Nephron (organoid): Measurements from ENCODE around the gene CPA3.

ENCODE experiments used
- H3K27ac Mint-ChIP-seq, 3 experiments: 2 replicates each; pipeline ENCODE4 v1.8.0; 2020; ENCODE audit warnings: mixed read lengths in 3 of 3, mild to moderate bottlenecking in 2 of 3, moderate library complexity in 1 of 3
- H3K27me3 Mint-ChIP-seq: 2 replicates; pipeline ENCODE4 v1.8.0; 2021; ENCODE audit warnings: low read depth, mild to moderate bottlenecking, moderate library complexity, mixed read lengths
- H3K36me3 Mint-ChIP-seq: 2 replicates; pipeline ENCODE4 v1.8.0; 2020; ENCODE audit warnings: low read depth, mixed read lengths
- H3K4me1 Mint-ChIP-seq: 2 replicates; pipeline ENCODE4 v1.8.0; 2020; ENCODE audit warnings: mixed read lengths
- H3K4me3 Mint-ChIP-seq, 3 experiments: 2 replicates each; pipeline ENCODE4 v1.8.0; 2020; ENCODE audit warnings: mild to moderate bottlenecking in 3 of 3, mixed read lengths in 3 of 3, moderate library complexity in 2 of 3
- H3K9me3 Mint-ChIP-seq: 2 replicates; pipeline ENCODE4 v1.8.0; 2020; ENCODE audit warnings: mixed read lengths
- CTCF ChIP-seq, 3 experiments: fragments of 200-600 bp; sonication (generic); IDR thresholded peaks; one replicate each; pipeline ENCODE4 v1.5.0; 2021; ENCODE audit warnings: antibody characterized with exemption in 3 of 3; ENCODE audit not compliant: unreplicated experiment in 3 of 3

The CPA3 gene

GRCh38 chr3:148911592-148911991 lies 46.5 kb downstream of the CPA3 start:
- no peak for TF ChIP-seq CTCF (IDR thresholded peaks at IDR 0.05; ENCODE audit: unreplicated experiment in 3 of 3)
- Mint-ChIP-seq H3K27me3 (no peaks in the 10 kb centered on the region), H3K9me3 (no peaks in the 10 kb centered on the region), H3K4me3 (no peak overlapping the region), H3K36me3 (no peaks in the 10 kb centered on the region), H3K4me1 (no peaks in the 10 kb centered on the region), H3K27ac (no peak overlapping the region)

- Mint-ChIP-seq H3K27me3 (no peaks in the 10 kb centered on the region), H3K36me3 (no peaks in the 10 kb centered on the region), H3K4me3 (no peak overlapping the region), H3K9me3 (no peaks in the 10 kb centered on the region), H3K27ac (no peak overlapping the region), H3K4me1 (no peaks in the 10 kb centered on the region)
- no peak for TF ChIP-seq CTCF (IDR thresholded peaks at IDR 0.05; ENCODE audit: unreplicated experiment in 3 of 3)
Measured at GRCh38 chr3:148914936-148915690, 50.0 kb downstream of the CPA3 start.

GRCh38 chr3:148916132-148916531 lies 51.0 kb downstream of the CPA3 start:
- no peak for TF ChIP-seq CTCF (IDR thresholded peaks at IDR 0.05; ENCODE audit: unreplicated experiment in 3 of 3)
- peaks cover 4% of the 10 kb centered on the region for H3K9me3 Mint-ChIP-seq
- H3K27me3 Mint-ChIP-seq: no peaks in the 10 kb centered on the region
- no peaks in the 10 kb centered on the region for H3K36me3 Mint-ChIP-seq
- H3K4me1 Mint-ChIP-seq: no peaks in the 10 kb centered on the region
- H3K27ac Mint-ChIP-seq: no peak overlapping the region
- no peak overlapping the region for H3K4me3 Mint-ChIP-seq

GRCh38 chr3:148922467-148922866 lies 57.4 kb downstream of the CPA3 start:
- Mint-ChIP-seq H3K36me3 (no peaks in the 10 kb centered on the region), H3K9me3 (peaks cover 4% of the 10 kb centered on the region), H3K27me3 (no peaks in the 10 kb centered on the region), H3K27ac (no peak overlapping the region), H3K4me3 (no peak overlapping the region), H3K4me1 (no peaks in the 10 kb centered on the region)
- TF ChIP-seq CTCF (IDR thresholded peaks at IDR 0.05; ENCODE audit: unreplicated experiment in 3 of 3): no peak

GRCh38 chr3:148923592-148923991 lies 58.5 kb downstream of the CPA3 start:
- Mint-ChIP-seq H3K4me1 (no peaks in the 10 kb centered on the region), H3K9me3 (peaks cover 4% of the 10 kb centered on the region), H3K4me3 (no peak overlapping the region), H3K27ac (no peak overlapping the region), H3K27me3 (no peaks in the 10 kb centered on the region), H3K36me3 (no peaks in the 10 kb centered on the region)
- TF ChIP-seq CTCF (IDR thresholded peaks at IDR 0.05; ENCODE audit: unreplicated experiment in 3 of 3): no peak

- Mint-ChIP-seq H3K27ac (no peak overlapping the region), H3K36me3 (no peaks in the 10 kb centered on the region), H3K4me3 (no peak overlapping the region), H3K4me1 (no peaks in the 10 kb centered on the region), H3K27me3 (no peaks in the 10 kb centered on the region), H3K9me3 (peaks cover 4% of the 10 kb centered on the region)
- TF ChIP-seq CTCF (IDR thresholded peaks at IDR 0.05; ENCODE audit: unreplicated experiment in 3 of 3): no peak
Measured at GRCh38 chr3:148924562-148924961, 59.5 kb downstream of the CPA3 start.
